B cell (primary cell): ENCODE results near the gene NETO2. TPM values are rescaled to one million over a fixed set of nuclear protein-coding genes. Genes with fewer than 3 reads are reported as not detected.

Source experiments
- ATAC-seq: fragments of 200-7000 bp; cut with Tn5 transposase; one replicate; pipeline ENCODE4 v1.10.0; 2021; ENCODE audit warnings: low read depth, mild to moderate bottlenecking, moderate number of reproducible peaks, moderate library complexity
- CTCF ChIA-PET: fragments of 350-600 bp; sonication (Branson Sonifier 250); formaldehyde crosslinking; loops from one replicate; lab custom pipeline; 2021; ENCODE audit warnings: antibody characterized with exemption, inconsistent platforms; lab: Charles Lee
- POLR2A ChIA-PET: fragments of 350-600 bp; sonication (Branson Sonifier 250); formaldehyde crosslinking; loops from one replicate; lab custom pipeline; 2021; ENCODE audit warnings: antibody characterized with exemption; lab: Charles Lee
- DNase-seq: peaks from one replicate; pipeline ENCODE4 v3.0.0; 2013
- H2AFZ ChIP-seq: 2 replicates; pipeline ENCODE4 v1.6.1; 2012; ENCODE audit warnings: mild to moderate bottlenecking, low read depth, low read length; ENCODE audit not compliant: insufficient read depth, poor library complexity, severe bottlenecking
- H3K27ac ChIP-seq, 2 donors: 1 replicate in 1 of 2; 2 replicates in 1 of 2; pipeline ENCODE4 v1.5.1; 2012 to 2013; ENCODE audit warnings: low read length in 2 of 2, mild to moderate bottlenecking in 2 of 2, moderate library complexity in 1 of 2
- H3K27me3 ChIP-seq, 4 experiments: fragments of 200-600 bp in 1 of 4; sonication (generic) in 1 of 4; replicated peaks in 1 of 4; 1 replicate in 2 of 4; 2 replicates in 2 of 4; pipeline versions ENCODE4 v1.6.1 to v1.7.0; 2013 to 2016; ENCODE audit warnings: low read length in 3 of 4, mild to moderate bottlenecking in 2 of 4, mixed read lengths in 1 of 4, moderate library complexity in 1 of 4; ENCODE audit not compliant: insufficient read depth in 4 of 4, control insufficient read depth in 3 of 4; ENCODE audit errors: control extremely low read depth in 1 of 4
- H3K36me3 ChIP-seq, 2 experiments: replicated peaks in 1 of 2; 1 replicate in 1 of 2; 2 replicates in 1 of 2; pipeline versions ENCODE4 v1.6.1 to v1.7.1; 2013; ENCODE audit warnings: low read length in 1 of 2; ENCODE audit not compliant: insufficient read depth in 2 of 2, control insufficient read depth in 1 of 2; ENCODE audit errors: control extremely low read depth in 1 of 2, extremely low read depth in 1 of 2
- H3K4me1 ChIP-seq, 2 donors: fragments of 200-600 bp in 1 of 2; sonication (generic) in 1 of 2; 1 replicate in 1 of 2; 2 replicates in 1 of 2; pipeline versions ENCODE4 v1.5.1 to v1.6.1; 2013 to 2017; ENCODE audit warnings: low read length in 2 of 2; ENCODE audit not compliant: control insufficient read depth in 2 of 2, insufficient read depth in 2 of 2
- H3K4me2 ChIP-seq: replicated peaks from 2 replicates; pipeline ENCODE3; 2012; ENCODE audit warnings: mild to moderate bottlenecking, low read depth, low read length; ENCODE audit not compliant: poor library complexity, severe bottlenecking
- H3K4me3 ChIP-seq, 5 experiments: fragments of 200-600 bp in 1 of 5; sonication (generic) in 1 of 5; 1 replicate in 3 of 5; 2 replicates in 2 of 5; pipeline versions ENCODE4 v1.5.1 to v1.7.0; 2011 to 2016; ENCODE audit warnings: low read length in 4 of 5, mild to moderate bottlenecking in 4 of 5, low read depth in 2 of 5, control low read depth in 1 of 5, moderate library complexity in 1 of 5; ENCODE audit not compliant: insufficient read depth in 1 of 5; ENCODE audit errors: control extremely low read depth in 1 of 5, extremely low read depth in 1 of 5
- H3K79me2 ChIP-seq: fragments of 200-600 bp; sonication (generic); one replicate; pipeline ENCODE4 v1.6.0; 2016; ENCODE audit warnings: low read length; ENCODE audit not compliant: control insufficient read depth, insufficient read depth
- H3K9ac ChIP-seq: fragments of 200-600 bp; sonication (generic); 2 replicates; pipeline ENCODE4 v1.6.1; 2017; ENCODE audit warnings: mild to moderate bottlenecking, low read length, moderate library complexity
- H3K9me3 ChIP-seq, 3 donors: one replicate each; pipeline versions ENCODE4 v1.6.1 to v1.7.1; 2013; ENCODE audit warnings: low read length in 2 of 3; ENCODE audit not compliant: control insufficient read depth in 2 of 3, insufficient read depth in 1 of 3; ENCODE audit errors: control extremely low read depth in 1 of 3
- H4K20me1 ChIP-seq: 2 replicates; pipeline ENCODE4 v1.6.0; 2012; ENCODE audit warnings: mild to moderate bottlenecking, low read length; ENCODE audit not compliant: insufficient read depth, control insufficient read depth, poor library complexity, severe bottlenecking
- H3K27ac Mint-ChIP-seq: one replicate; pipeline ENCODE4 v1.8.0; 2021; ENCODE audit warnings: mixed read lengths
- H3K27me3 Mint-ChIP-seq: one replicate; pipeline ENCODE4 v1.8.0; 2021; ENCODE audit warnings: mixed read lengths
- H3K4me1 Mint-ChIP-seq: one replicate; pipeline ENCODE4 v1.8.0; 2021; ENCODE audit warnings: mixed read lengths
- H3K4me3 Mint-ChIP-seq: one replicate; pipeline ENCODE4 v1.8.0; 2021; ENCODE audit warnings: mixed read lengths
- H3K9me3 Mint-ChIP-seq: one replicate; pipeline ENCODE4 v1.8.0; 2022; ENCODE audit warnings: mixed read lengths; ENCODE audit not compliant: insufficient read depth
- EZH2 ChIP-seq: IDR thresholded peaks from 2 replicates; pipeline ENCODE4 v1.6.1; 2012; ENCODE audit warnings: borderline replicate concordance, low read depth, mild to moderate bottlenecking, moderate library complexity, low read length; ENCODE audit not compliant: insufficient read depth, poor library complexity, severe bottlenecking
- WGBS: methylation state at CpG from one replicate; pipeline ENCODE4 v1.1.5; 2013; ENCODE audit warnings: missing lambda C conversion rate; ENCODE audit not compliant: insufficient coverage; 5-methylcytosine and 5-hydroxymethylcytosine counted together
- intact Hi-C: fragments of 100-400 bp; cut with micrococcal nuclease; formaldehyde crosslinking; loops from one replicate; pipeline ENCODE4 v1.10.0; 2022
- polyA plus RNA-seq: library from polyadenylated mRNA; depleted of rRNA; stranded (reverse); fragments of >200 nt; gene quantifications from 2 replicates; pipeline ENCODE4 v1.2.3, GENCODE V29; 2012
- total RNA-seq, 2 donors: library from RNA; stranded (reverse); fragments of 120-200 nt in 1 of 2; gene quantifications; 1 replicate in 1 of 2; 2 replicates in 1 of 2; pipeline versions ENCODE4 v1.2.3 to v1.2.4, GENCODE V29; 2013 to 2022
- TF ChIP-seq, protein P1 (sequence below): fragments of 200-600 bp; IDR thresholded peaks from one replicate; pipeline ENCODE4 v1.8.0; 2022; ENCODE audit warnings: antibody characterized with exemption, mild to moderate bottlenecking

The NETO2 gene
- total and polyA plus RNA-seq, 2 donors (not counting 1 experiment from before 2014, with no cell fraction given) = 1.9 to 4.2 TPM

- Mint-ChIP-seq H3K4me3 (no peak overlapping the region), H3K27me3 (no peaks in the 10 kb centered on the region), H3K27ac (no peak overlapping the region), H3K4me1 (no peaks in the 10 kb centered on the region), H3K9me3 (no peaks in the 10 kb centered on the region)
- H3K27me3 ChIP-seq = no peaks in the 10 kb centered on the region
- intact Hi-C loops = no loop called here
- no peak for TF ChIP-seq EZH2
- TF ChIP-seq, protein P1, sequence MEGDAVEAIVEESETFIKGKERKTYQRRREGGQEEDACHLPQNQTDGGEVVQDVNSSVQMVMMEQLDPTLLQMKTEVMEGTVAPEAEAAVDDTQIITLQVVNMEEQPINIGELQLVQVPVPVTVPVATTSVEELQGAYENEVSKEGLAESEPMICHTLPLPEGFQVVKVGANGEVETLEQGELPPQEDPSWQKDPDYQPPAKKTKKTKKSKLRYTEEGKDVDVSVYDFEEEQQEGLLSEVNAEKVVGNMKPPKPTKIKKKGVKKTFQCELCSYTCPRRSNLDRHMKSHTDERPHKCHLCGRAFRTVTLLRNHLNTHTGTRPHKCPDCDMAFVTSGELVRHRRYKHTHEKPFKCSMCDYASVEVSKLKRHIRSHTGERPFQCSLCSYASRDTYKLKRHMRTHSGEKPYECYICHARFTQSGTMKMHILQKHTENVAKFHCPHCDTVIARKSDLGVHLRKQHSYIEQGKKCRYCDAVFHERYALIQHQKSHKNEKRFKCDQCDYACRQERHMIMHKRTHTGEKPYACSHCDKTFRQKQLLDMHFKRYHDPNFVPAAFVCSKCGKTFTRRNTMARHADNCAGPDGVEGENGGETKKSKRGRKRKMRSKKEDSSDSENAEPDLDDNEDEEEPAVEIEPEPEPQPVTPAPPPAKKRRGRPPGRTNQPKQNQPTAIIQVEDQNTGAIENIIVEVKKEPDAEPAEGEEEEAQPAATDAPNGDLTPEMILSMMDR = no peak
- ChIA-PET POLR2A (interaction anchor here (0.6 kb wide), 1 partner anchor 1523 kb away, joined by 4 read pairs; no protein-coding TSS in a partner anchor), CTCF (interaction anchor here (1.1 to 1.7 kb wide), 4 partner anchors 9 to 113 kb away, joined by 3 to 8 read pairs (median 3); no protein-coding TSS in a partner anchor)
- no peak overlapping the region for H2AFZ ChIP-seq
- no peak overlapping the region for H3K27ac ChIP-seq
- no peak overlapping the region for H3K4me3 ChIP-seq
- no peaks in the 10 kb centered on the region for H3K4me1 ChIP-seq
- H3K36me3 ChIP-seq = no peaks in the 10 kb centered on the region
- DNase-seq (no peak), ATAC-seq (no peak)
- H4K20me1 ChIP-seq = no peaks in the 10 kb centered on the region
- WGBS = 83% methylated on average over 2 of the region's 6 CpGs
- H3K4me2 ChIP-seq = no peak overlapping the region
- H3K9ac ChIP-seq = no peak overlapping the region
- no peaks in the 10 kb centered on the region for H3K9me3 ChIP-seq
- no peaks in the 10 kb centered on the region for H3K79me2 ChIP-seq
Observed at GRCh38 chr16:47028767-47029377, 114.9 kb downstream of the NETO2 start.

Other genes with a start within 250 kb of the NETO2 start
- gene DNAJA2, start 170.3 kb downstream of the NETO2 start, total RNA-seq = 57.0 and 57.3 TPM in 2 replicates
- 8.8 and 17.9 TPM in 2 replicates for gene DNAJA2, start 170.3 kb downstream of the NETO2 start, polyA plus RNA-seq